ENCODE results near the gene NTN5. TPM values are rescaled to one million over a fixed set of nuclear protein-coding genes. Genes with fewer than 3 reads are reported as not detected.

The NTN5 gene
- total RNA-seq, 3 donors from 2014 or later (not counting 1 experiment from before 2014, with no cell fraction given), result 1.3 to 3.4 (median 2.1) TPM

GRCh38 chr19:48665786-48666185 lies 7.0 kb downstream of the NTN5 start:
- Histone ChIP-seq H3K4me3 (ENCODE audit: low read length) (no peak overlapping the region), H3K27me3 (ENCODE audit: control insufficient read depth, insufficient read depth, low read length) (no peaks in the 10 kb centered on the region), H3K4me1 (ENCODE audit: control insufficient read depth, insufficient read depth, low read length) (peaks cover 7% of the 10 kb centered on the region), H3K27ac (ENCODE audit: low read length) (no peak overlapping the region), H3K36me3 (ENCODE audit: control insufficient read depth, insufficient read depth, low read length) (no peaks in the 10 kb centered on the region), H3K9me3 (ENCODE audit: control insufficient read depth, insufficient read depth, low read length) (no peaks in the 10 kb centered on the region)
- intact Hi-C loops (cut with micrococcal nuclease), result no loop called here
- H3K9me3 Mint-ChIP-seq, result peaks cover 5 to 9% of the 10 kb centered on the region in 2 donors
- no peaks in the 10 kb centered on the region for H3K27me3 Mint-ChIP-seq (ENCODE audit: low read depth in 2 of 2)
- DNase-seq, result no peak
- no peak for ATAC-seq
- TF ChIP-seq, protein P1, sequence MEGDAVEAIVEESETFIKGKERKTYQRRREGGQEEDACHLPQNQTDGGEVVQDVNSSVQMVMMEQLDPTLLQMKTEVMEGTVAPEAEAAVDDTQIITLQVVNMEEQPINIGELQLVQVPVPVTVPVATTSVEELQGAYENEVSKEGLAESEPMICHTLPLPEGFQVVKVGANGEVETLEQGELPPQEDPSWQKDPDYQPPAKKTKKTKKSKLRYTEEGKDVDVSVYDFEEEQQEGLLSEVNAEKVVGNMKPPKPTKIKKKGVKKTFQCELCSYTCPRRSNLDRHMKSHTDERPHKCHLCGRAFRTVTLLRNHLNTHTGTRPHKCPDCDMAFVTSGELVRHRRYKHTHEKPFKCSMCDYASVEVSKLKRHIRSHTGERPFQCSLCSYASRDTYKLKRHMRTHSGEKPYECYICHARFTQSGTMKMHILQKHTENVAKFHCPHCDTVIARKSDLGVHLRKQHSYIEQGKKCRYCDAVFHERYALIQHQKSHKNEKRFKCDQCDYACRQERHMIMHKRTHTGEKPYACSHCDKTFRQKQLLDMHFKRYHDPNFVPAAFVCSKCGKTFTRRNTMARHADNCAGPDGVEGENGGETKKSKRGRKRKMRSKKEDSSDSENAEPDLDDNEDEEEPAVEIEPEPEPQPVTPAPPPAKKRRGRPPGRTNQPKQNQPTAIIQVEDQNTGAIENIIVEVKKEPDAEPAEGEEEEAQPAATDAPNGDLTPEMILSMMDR (IDR thresholded peaks at IDR 0.05), result no peak
- no peak overlapping the region for H3K4me3 Mint-ChIP-seq
- H3K36me3 Mint-ChIP-seq, result no peaks in the 10 kb centered on the region
- WGBS (ENCODE audit: insufficient coverage), result 90% methylated on average over 6 of the region's 6 CpGs
- peaks cover 6 to 12% of the 10 kb centered on the region in 2 donors for H3K4me1 Mint-ChIP-seq
- H3K27ac Mint-ChIP-seq, result no peak overlapping the region

DNA sequence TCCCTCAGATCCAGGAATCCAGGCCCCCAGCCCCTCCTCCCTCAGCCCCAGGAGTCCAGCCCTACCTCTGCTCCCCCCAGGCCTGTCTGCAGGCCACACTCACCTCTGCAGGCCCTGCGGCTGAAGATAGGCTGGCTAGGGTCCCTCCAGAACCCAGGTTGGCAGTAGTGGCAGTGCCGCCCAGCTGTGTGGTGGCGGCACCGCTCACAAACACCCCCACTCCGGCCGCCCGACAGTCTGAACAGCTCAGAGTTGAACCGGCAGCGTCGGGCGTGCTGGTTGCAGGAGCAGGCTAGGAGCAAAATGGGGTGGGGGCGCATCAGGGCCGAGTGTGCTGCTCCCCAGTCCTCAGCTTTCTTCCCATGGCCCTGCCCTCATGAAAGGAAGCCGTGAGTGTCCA lies 8.3 kb downstream of the NTN5 start:
- H3K4me1 ChIP-seq (ENCODE audit: control insufficient read depth, insufficient read depth, low read length), result peaks cover 17% of the 10 kb centered on the region
- TF ChIP-seq, protein P1 (IDR thresholded peaks at IDR 0.05), result no peak
- peaks cover 8% of the 10 kb centered on the region in 2 donors for H3K4me1 Mint-ChIP-seq
- WGBS (ENCODE audit: insufficient coverage), result 93% methylated on average over 14 of the region's 14 CpGs
- no peak overlapping the region for H3K27ac ChIP-seq (ENCODE audit: low read length)
- intact Hi-C loops (cut with micrococcal nuclease), result no loop called here
- no peaks in the 10 kb centered on the region for H3K36me3 Mint-ChIP-seq
- H3K27ac Mint-ChIP-seq, result no peak overlapping the region
- peaks cover 0 to 4% of the 10 kb centered on the region in 2 donors for H3K9me3 Mint-ChIP-seq
- H3K27me3 ChIP-seq (ENCODE audit: control insufficient read depth, insufficient read depth, low read length), result no peaks in the 10 kb centered on the region
- H3K4me3 Mint-ChIP-seq, result no peak overlapping the region
- no peak for ATAC-seq
- H3K9me3 ChIP-seq (ENCODE audit: control insufficient read depth, insufficient read depth, low read length), result no peaks in the 10 kb centered on the region
- no peak for DNase-seq
- H3K36me3 ChIP-seq (ENCODE audit: control insufficient read depth, insufficient read depth, low read length), result no peaks in the 10 kb centered on the region
- H3K4me3 ChIP-seq (ENCODE audit: low read length), result no peak overlapping the region
- H3K27me3 Mint-ChIP-seq (ENCODE audit: low read depth in 2 of 2), result no peaks in the 10 kb centered on the region

GRCh38 chr19:48663667-48664066 lies 9.2 kb downstream of the NTN5 start:
- Mint-ChIP-seq H3K4me3 (no peak overlapping the region), H3K36me3 (no peaks in the 10 kb centered on the region), H3K4me1 (peaks cover 8% of the 10 kb centered on the region in 2 donors), H3K9me3 (peaks cover 0 to under 1% of the 10 kb centered on the region in 2 donors), H3K27me3 (ENCODE audit: low read depth in 2 of 2) (no peaks in the 10 kb centered on the region), H3K27ac (no peak overlapping the region)
- no peak for DNase-seq
- Histone ChIP-seq H3K4me3 (ENCODE audit: low read length) (no peak overlapping the region), H3K27me3 (ENCODE audit: control insufficient read depth, insufficient read depth, low read length) (no peaks in the 10 kb centered on the region), H3K9me3 (ENCODE audit: control insufficient read depth, insufficient read depth, low read length) (no peaks in the 10 kb centered on the region), H3K4me1 (ENCODE audit: control insufficient read depth, insufficient read depth, low read length) (peaks cover 17% of the 10 kb centered on the region), H3K27ac (ENCODE audit: low read length) (no peak overlapping the region), H3K36me3 (ENCODE audit: control insufficient read depth, insufficient read depth, low read length) (no peaks in the 10 kb centered on the region)
- TF ChIP-seq, protein P1 (IDR thresholded peaks at IDR 0.05), result no peak
- no peak for ATAC-seq
- intact Hi-C loops (cut with micrococcal nuclease), result no loop called here
- 96% methylated on average over 4 of the region's 4 CpGs for WGBS (ENCODE audit: insufficient coverage)

GRCh38 chr19:48661711-48662090 lies 11.1 kb downstream of the NTN5 start:
- no peaks in the 10 kb centered on the region for H3K27me3 ChIP-seq (ENCODE audit: control insufficient read depth, insufficient read depth, low read length)
- peaks cover 17% of the 10 kb centered on the region for H3K4me1 ChIP-seq (ENCODE audit: control insufficient read depth, insufficient read depth, low read length)
- Mint-ChIP-seq H3K27me3 (ENCODE audit: low read depth in 2 of 2) (peaks cover 0 to 3% of the 10 kb centered on the region in 2 donors), H3K27ac (peak overlapping the region in 1 of 2 donors; percentile 90), H3K4me1 (peaks cover 8% of the 10 kb centered on the region in 2 donors), H3K36me3 (no peaks in the 10 kb centered on the region), H3K4me3 (no peak overlapping the region), H3K9me3 (no peaks in the 10 kb centered on the region)
- TF ChIP-seq, protein P1 (IDR thresholded peaks at IDR 0.05), result no peak
- intact Hi-C loops (cut with micrococcal nuclease), result loop anchor here (2.0 kb wide), 1 partner anchor 15 kb away; the partner anchor contains the start of gene CA11
- no peak for DNase-seq
- ATAC-seq, result no peak
- no peaks in the 10 kb centered on the region for H3K36me3 ChIP-seq (ENCODE audit: control insufficient read depth, insufficient read depth, low read length)
- WGBS (ENCODE audit: insufficient coverage), result 95% methylated on average over 50 of the region's 50 CpGs
- H3K9me3 ChIP-seq (ENCODE audit: control insufficient read depth, insufficient read depth, low read length), result no peaks in the 10 kb centered on the region
- H3K27ac ChIP-seq (ENCODE audit: low read length), result no peak overlapping the region
- H3K4me3 ChIP-seq (ENCODE audit: low read length), result no peak overlapping the region
